Naive thymus-derived CD4-positive, alpha-beta T cell (primary cell): ENCODE data around the gene ULK1. TPM values are rescaled to one million over a fixed set of nuclear protein-coding genes. Genes with fewer than 3 reads are reported as not detected.
"Not testable (repeated sequence)": the region's sequence is repeated elsewhere in the genome, so short reads cannot be mapped to it uniquely, and the experiment has no call there.

Source experiments
- ATAC-seq: fragments of 150-1000 bp; cut with Tn5 transposase; 2 replicates; pipeline ENCODE4 v1.10.0; 2021; ENCODE audit warnings: mild to moderate bottlenecking, moderate library complexity
- CTCF ChIA-PET: fragments of 350-600 bp; sonication (Branson Sonifier 250); formaldehyde crosslinking; loops from one replicate; lab custom pipeline; 2021; ENCODE audit warnings: antibody characterized with exemption; lab: Charles Lee
- POLR2A ChIA-PET: fragments of 350-600 bp; sonication (Branson Sonifier 250); formaldehyde crosslinking; loops from one replicate; lab custom pipeline; 2021; ENCODE audit warnings: antibody characterized with exemption, inconsistent platforms; lab: Charles Lee
- DNase-seq, 9 donors: peaks; one replicate each; pipeline versions ENCODE4 v3.0.0 to v3.0.0-alpha.2; 2020 to 2022; ENCODE audit warnings: mixed read lengths in 1 of 9
- H3K27ac ChIP-seq: one replicate; pipeline ENCODE4 v1.7.0; 2013; ENCODE audit warnings: mild to moderate bottlenecking, low read depth, low read length, moderate library complexity
- H3K27me3 ChIP-seq, 2 donors: one replicate each; pipeline ENCODE4 v1.7.0; 2013; ENCODE audit warnings: low read length in 2 of 2, mild to moderate bottlenecking in 2 of 2, moderate library complexity in 2 of 2; ENCODE audit not compliant: control insufficient read depth in 2 of 2, insufficient read depth in 2 of 2
- H3K36me3 ChIP-seq, 3 experiments: 1 replicate in 2 of 3; 2 replicates in 1 of 3; pipeline ENCODE4 v1.7.0; 2013; ENCODE audit warnings: low read length in 3 of 3, mild to moderate bottlenecking in 3 of 3, moderate library complexity in 1 of 3; ENCODE audit not compliant: insufficient read depth in 3 of 3, control insufficient read depth in 2 of 3
- H3K4me1 ChIP-seq, 2 donors: one replicate each; pipeline ENCODE4 v1.7.0; 2013; ENCODE audit warnings: low read length in 2 of 2, mild to moderate bottlenecking in 2 of 2, moderate library complexity in 1 of 2; ENCODE audit not compliant: control insufficient read depth in 2 of 2, insufficient read depth in 2 of 2
- H3K4me3 ChIP-seq: 2 replicates; pipeline ENCODE4 v1.7.0; 2013; ENCODE audit warnings: mild to moderate bottlenecking, low read length
- H3K9me3 ChIP-seq, 3 experiments: 1 replicate in 2 of 3; 2 replicates in 1 of 3; pipeline ENCODE4 v1.7.0; 2013; ENCODE audit warnings: low read length in 3 of 3; ENCODE audit not compliant: control insufficient read depth in 2 of 3
- H3K27ac Mint-ChIP-seq, 9 donors: one replicate each; pipeline ENCODE4 v1.8.0; 2020 to 2022; ENCODE audit warnings: mixed read lengths in 9 of 9, mild to moderate bottlenecking in 8 of 9, moderate library complexity in 5 of 9, inconsistent platforms in 2 of 9
- H3K27me3 Mint-ChIP-seq, 5 donors: one replicate each; pipeline ENCODE4 v1.8.0; 2021 to 2022; ENCODE audit warnings: mixed read lengths in 5 of 5, mild to moderate bottlenecking in 1 of 5
- H3K36me3 Mint-ChIP-seq, 5 donors: one replicate each; pipeline ENCODE4 v1.8.0; 2020 to 2022; ENCODE audit warnings: mixed read lengths in 5 of 5, mild to moderate bottlenecking in 3 of 5, inconsistent platforms in 1 of 5
- H3K4me1 Mint-ChIP-seq, 7 donors: one replicate each; pipeline ENCODE4 v1.8.0; 2020 to 2022; ENCODE audit warnings: mixed read lengths in 7 of 7, mild to moderate bottlenecking in 3 of 7, inconsistent platforms in 1 of 7
- H3K4me3 Mint-ChIP-seq, 10 donors: one replicate each; pipeline ENCODE4 v1.8.0; 2020 to 2022; ENCODE audit warnings: mild to moderate bottlenecking in 10 of 10, mixed read lengths in 10 of 10, moderate library complexity in 6 of 10, inconsistent platforms in 2 of 10
- H3K9me3 Mint-ChIP-seq, 11 donors: one replicate each; pipeline ENCODE4 v1.8.0; 2020 to 2022; ENCODE audit warnings: mixed read lengths in 11 of 11, mild to moderate bottlenecking in 4 of 11, inconsistent platforms in 1 of 11, moderate library complexity in 1 of 11
- intact Hi-C, 2 donors: fragments of 100-400 bp; cut with micrococcal nuclease; formaldehyde crosslinking; loops; one replicate each; pipeline ENCODE4 v1.15.1; 2023
- polyA plus RNA-seq, 2 donors: library from polyadenylated mRNA; unstranded; fragments of 300-500 nt; fragmentation: Illumina TruSeq; gene quantifications; one replicate each; pipeline ENCODE4 v1.2.3, GENCODE V29; 2021
- total RNA-seq, 6 experiments: library from RNA in 5 of 6; stranded (reverse) in 5 of 6; gene quantifications; 1 replicate in 5 of 6; 2 replicates in 1 of 6; pipeline ENCODE4 v1.2.3 and lab custom pipeline; 2021 to 2026

The ULK1 gene
- total and polyA plus RNA-seq, 7 experiments from 2014 or later, result 0.28 to 109 (median 36.3) TPM

GRCh38 chr12:131885543-131886057 is 8.8 kb upstream of the ULK1 start:
- ATAC-seq, result no peak
- ChIA-PET CTCF (no interaction called here), POLR2A (no interaction called here)
- H3K4me1 Mint-ChIP-seq, result peaks cover 0 to 6% (median 0%) of the 10 kb centered on the region in 7 donors
- H3K4me3 Mint-ChIP-seq, result no peak overlapping the region
- H3K9me3 Mint-ChIP-seq, result peaks cover 0 to 9% (median 6%) of the 10 kb centered on the region in 11 donors
- H3K27ac ChIP-seq, result no peak overlapping the region
- no peaks in the 10 kb centered on the region for H3K36me3 ChIP-seq
- H3K9me3 ChIP-seq, result peaks cover 0 to 7% (median 0%) of the 10 kb centered on the region in 3 experiments
- H3K27me3 Mint-ChIP-seq, result peaks cover 0 to 4% (median 0%) of the 10 kb centered on the region in 5 donors
- H3K36me3 Mint-ChIP-seq, result peaks cover 0 to 4% (median 0%) of the 10 kb centered on the region in 5 donors
- H3K27me3 ChIP-seq, result no peaks in the 10 kb centered on the region
- H3K4me3 ChIP-seq, result no peak overlapping the region
- H3K4me1 ChIP-seq, result no peaks in the 10 kb centered on the region
- no peak for DNase-seq
- no peak overlapping the region for H3K27ac Mint-ChIP-seq
- intact Hi-C loops, result no loop called here

GRCh38 chr12:131891722-131892121 is 2.7 kb upstream of the ULK1 start:
- H3K9me3 Mint-ChIP-seq, H3K4me3 ChIP-seq, DNase-seq, H3K27ac ChIP-seq, H3K9me3 ChIP-seq, H3K27ac Mint-ChIP-seq, CTCF ChIA-PET, H3K36me3 Mint-ChIP-seq, H3K4me1 ChIP-seq, H3K27me3 ChIP-seq, H3K4me3 Mint-ChIP-seq, ATAC-seq, H3K36me3 ChIP-seq, POLR2A ChIA-PET, H3K27me3 Mint-ChIP-seq: not testable (repeated sequence)
- intact Hi-C loops, result loop anchor here (10.0 kb wide), 4 partner anchors 177 to 1017 kb away; partner anchors contain the start of genes RAN (in 2 of the 2) and SFSWAP (in 1 of the 2)
- H3K4me1 Mint-ChIP-seq, result peaks cover under 1 to 14% (median 10%) of the 10 kb centered on the region in 7 donors

GRCh38 chr12:131892711-131893604 is 1.5 kb upstream of the ULK1 start:
- Histone ChIP-seq H3K9me3 (no peaks in the 10 kb centered on the region), H3K36me3 (no peaks in the 10 kb centered on the region), H3K27me3 (no peaks in the 10 kb centered on the region), H3K4me1 (peaks cover 0 to 12% of the 10 kb centered on the region in 2 donors), H3K4me3 (no peak overlapping the region), H3K27ac (no peak overlapping the region)
- ChIA-PET POLR2A (interaction anchor here (0.8 kb wide), 1 partner anchor 67 kb away, joined by 4 read pairs; no protein-coding TSS in a partner anchor), CTCF (no interaction called here)
- Mint-ChIP-seq H3K27me3 (no peaks in the 10 kb centered on the region), H3K9me3 (peaks cover 0 to 4% (median 0%) of the 10 kb centered on the region in 11 donors), H3K27ac (peak overlapping the region in 5 of 9 donors; percentile 25 to 74 (median 61)), H3K4me3 (peak overlapping the region in 7 of 10 donors; percentile 51 to 93 (median 67)), H3K36me3 (no peaks in the 10 kb centered on the region), H3K4me1 (peaks cover 10 to 24% (median 20%) of the 10 kb centered on the region in 7 donors)
- ATAC-seq (no peak), DNase-seq (peak in 1 of 9 donors; percentile 22)
- intact Hi-C loops, result loop anchor here (10.0 kb wide), 4 partner anchors 178 to 1018 kb away; partner anchors contain the start of genes RAN (in 2 of the 2) and SFSWAP (in 1 of the 2)

- H3K36me3 Mint-ChIP-seq, result no peaks in the 10 kb centered on the region
- H3K4me3 ChIP-seq, result no peak overlapping the region
- H3K27me3 ChIP-seq, result no peaks in the 10 kb centered on the region
- intact Hi-C loops, result loop anchor here (1.0 to 10.0 kb wide), 10 partner anchors 36 to 1019 kb away; partner anchors contain the start of genes EP400 (in 2 of the 2), RAN (in 2 of the 2), SFSWAP (in 2 of the 2) and PUS1 (in 1 of the 2)
- peaks cover 0 to 4% (median 0%) of the 10 kb centered on the region in 11 donors for H3K9me3 Mint-ChIP-seq
- CTCF ChIA-PET, result no interaction called here
- H3K36me3 ChIP-seq, result no peaks in the 10 kb centered on the region
- peak overlapping the region; percentile 23 for H3K27ac ChIP-seq
- no peaks in the 10 kb centered on the region for H3K9me3 ChIP-seq
- peak overlapping the region; percentile 4 to 93 (median 62) for H3K4me3 Mint-ChIP-seq
- DNase-seq, result peak in 3 of 9 donors; percentile 17 to 26 (median 20)
- peaks cover 0 to 12% of the 10 kb centered on the region in 2 donors for H3K4me1 ChIP-seq
- POLR2A ChIA-PET, result interaction anchor here (0.8 kb wide), 1 partner anchor 66 kb away, joined by 4 read pairs; no protein-coding TSS in a partner anchor
- no peak for ATAC-seq
- H3K27ac Mint-ChIP-seq, result peak overlapping the region in 8 of 9 donors; percentile 8 to 85 (median 69)
- peaks cover 10 to 29% (median 22%) of the 10 kb centered on the region in 7 donors for H3K4me1 Mint-ChIP-seq
- no peaks in the 10 kb centered on the region for H3K27me3 Mint-ChIP-seq
These were observed 663 bp upstream of the ULK1 start for GRCh38 chr12:131893605-131894312.

GRCh38 chr12:131894981-131895639 is 688 bp downstream of the ULK1 start:
- Histone ChIP-seq H3K36me3 (no peaks in the 10 kb centered on the region), H3K9me3 (no peaks in the 10 kb centered on the region), H3K4me3 (peak overlapping the region; percentile 71), H3K27me3 (no peaks in the 10 kb centered on the region), H3K27ac (peak overlapping the region; percentile 67), H3K4me1 (peaks cover 0 to 12% of the 10 kb centered on the region in 2 donors)
- Mint-ChIP-seq H3K9me3 (peaks cover 0 to 4% (median 0%) of the 10 kb centered on the region in 11 donors), H3K4me1 (peaks cover 12 to 34% (median 25%) of the 10 kb centered on the region in 7 donors), H3K36me3 (no peaks in the 10 kb centered on the region), H3K4me3 (peak overlapping the region; percentile 86 to 94 (median 92)), H3K27ac (peak overlapping the region; percentile 68 to 94 (median 85)), H3K27me3 (no peaks in the 10 kb centered on the region)
- intact Hi-C loops, result loop anchor here (1.0 to 10.0 kb wide), 10 partner anchors 34 to 1020 kb away; partner anchors contain the start of genes EP400 (in 2 of the 2), RAN (in 2 of the 2), SFSWAP (in 2 of the 2) and PUS1 (in 1 of the 2)
- no peak for ATAC-seq
- ChIA-PET CTCF (no interaction called here), POLR2A (no interaction called here)
- DNase-seq, result peak in 1 of 9 donors; percentile 21
